NCI-H2171 treated with DMSO at 0.1 percent for 48 hours (cell line): ENCODE data around the gene ULK3.
A peak's percentile ranks its signal among the peaks of the same experiment; 100 is the strongest.

ENCODE experiments used
- DNase-seq: peaks from one replicate; lab custom pipeline; 2025; lab: John Stamatoyannopoulos, UW

The ULK3 gene

GRCh38 chr15:74867466-74868038 is 24.6 kb upstream of the ULK3 start:
- DNase-seq, result no peak

GRCh38 chr15:74866090-74866489 is 23.1 kb upstream of the ULK3 start:
- no peak for DNase-seq

GRCh38 chr15:74865316-74865715 is 22.4 kb upstream of the ULK3 start:
- no peak for DNase-seq

GRCh38 chr15:74864296-74864695 is 21.3 kb upstream of the ULK3 start:
- DNase-seq, result no peak

GRCh38 chr15:74863239-74864056 is 20.5 kb upstream of the ULK3 start:
- no peak for DNase-seq

- no peak for DNase-seq
Measured at GRCh38 chr15:74858369-74858740, 15.4 kb upstream of the ULK3 start.

GRCh38 chr15:74857671-74858368 is 14.9 kb upstream of the ULK3 start:
- no peak for DNase-seq

- peak; percentile 17 for DNase-seq
Measured at GRCh38 chr15:74857082-74857655, 14.2 kb upstream of the ULK3 start.

- DNase-seq, result no peak
Measured at GRCh38 chr15:74856537-74856936, 13.6 kb upstream of the ULK3 start.

- DNase-seq, result peak; percentile 15
Measured at GRCh38 chr15:74855857-74856256, 12.9 kb upstream of the ULK3 start.

- DNase-seq, result no peak
Measured at GRCh38 chr15:74854453-74855022, 11.6 kb upstream of the ULK3 start.

GRCh38 chr15:74851960-74852359 is 9.0 kb upstream of the ULK3 start:
- no peak for DNase-seq

- DNase-seq, result no peak
Measured at GRCh38 chr15:74850393-74850792, 7.4 kb upstream of the ULK3 start.

- no peak for DNase-seq
Measured at GRCh38 chr15:74847432-74847831, 4.5 kb upstream of the ULK3 start.

- no peak for DNase-seq
Measured at GRCh38 chr15:74845581-74845980, 2.6 kb upstream of the ULK3 start.

GRCh38 chr15:74845208-74845568 is 2.2 kb upstream of the ULK3 start:
- no peak for DNase-seq

- DNase-seq, result no peak
Measured at GRCh38 chr15:74844319-74845207, 1.6 kb upstream of the ULK3 start.

GRCh38 chr15:74843891-74844299 is 939 bp upstream of the ULK3 start:
- no peak for DNase-seq

- no peak for DNase-seq
Measured at GRCh38 chr15:74843445-74843828, 481 bp upstream of the ULK3 start.

GRCh38 chr15:74841891-74842373 is 1.0 kb downstream of the ULK3 start:
- DNase-seq, result no peak
